ENCODE measurements around the gene PUM2. TPM values are rescaled to one million over a fixed set of nuclear protein-coding genes. Genes with fewer than 3 reads are reported as not detected.

Gene PUM2
- polyA plus RNA-seq, 1 of the 3 experiments (the other 2 are of a cell fraction): 19.7 TPM

- ChIA-PET POLR2A (no interaction called here), CTCF (interaction anchor here (1.1 to 1.6 kb wide), 3 partner anchors 74 to 194 kb away, joined by 3 to 6 read pairs (median 3); no protein-coding TSS in a partner anchor)
- Histone ChIP-seq H3K79me2 (ENCODE audit: insufficient read depth) (peaks cover 18% of the 10 kb centered on the region; the same call in 1 of the 2 replicates), H3K4me2 (no peak overlapping the region), H4K20me1 (ENCODE audit: insufficient read depth) (0 out of 2 replicates have a peak, but pooled peaks cover 4% of the 10 kb centered on the region), H2AFZ (ENCODE audit: low read depth) (no peak overlapping the region), H3K9ac (no peak overlapping the region), H3K4me3 (ENCODE audit: low read depth in 2 of 2, low read length in 1 of 2) (no peak overlapping the region), H3K36me3 (replicated peaks in 1 of 2; ENCODE audit: control insufficient read depth in 1 of 2, insufficient read depth in 2 of 2, low read length in 1 of 2) (peaks cover 0 to 3% of the 10 kb centered on the region in 2 experiments), H3K9me2 (no peaks in the 10 kb centered on the region), H3K27ac (ENCODE audit: low read depth in 2 of 2, low read length in 1 of 2) (no peak overlapping the region; a peak in 1 of 4 replicates), H3K4me1 (ENCODE audit: control insufficient read depth in 1 of 2, insufficient read depth in 2 of 2, low read depth in 1 of 2, low read length in 1 of 2) (peaks cover 0 to 48% of the 10 kb centered on the region in 2 experiments; a peak in 1 of 4 replicates), H3K27me3 (ENCODE audit: insufficient read depth) (no peaks in the 10 kb centered on the region), H3K9me3 (no peaks in the 10 kb centered on the region), H3F3A (replicated peaks; ENCODE audit: insufficient read depth) (no peaks in the 10 kb centered on the region)
- TF ChIP-seq TAF1 (IDR thresholded peaks at IDR 0.05; ENCODE audit: borderline replicate concordance, low read depth, low read length) (no peak), YY1 (IDR thresholded peaks at IDR 0.05; ENCODE audit: low read depth) (no peak), TEAD4 (IDR thresholded peaks at IDR 0.05; ENCODE audit: borderline replicate concordance, insufficient read depth) (no peak), RFX5 (IDR thresholded peaks at IDR 0.05; ENCODE audit: low read length) (no peak), GATA2 (CRISPR knock-in tag; IDR thresholded peaks at IDR 0.05) (no peak), NFIC (IDR thresholded peaks at IDR 0.05; ENCODE audit: borderline replicate concordance) (no peak), TCF12 (IDR thresholded peaks at IDR 0.05) (no peak), JUND (IDR thresholded peaks at IDR 0.05) (no peak), USF2 (IDR thresholded peaks at IDR 0.05; ENCODE audit: borderline replicate concordance, low read depth, low read length) (no peak), SIN3A (IDR thresholded peaks at IDR 0.05; ENCODE audit: borderline replicate concordance, low read depth, low read length) (no peak), RXRA (IDR thresholded peaks at IDR 0.05; ENCODE audit: borderline replicate concordance, low read depth) (no peak), ZBTB33 (IDR thresholded peaks at IDR 0.05; ENCODE audit: borderline replicate concordance, low read depth) (no peak), SMC3 (IDR thresholded peaks at IDR 0.05; ENCODE audit: low read depth, low read length) (no peak), FOSL2 (IDR thresholded peaks at IDR 0.05; ENCODE audit: borderline replicate concordance, low read depth) (no peak), ELF1 (IDR thresholded peaks at IDR 0.05) (no peak)
- TF ChIP-seq, protein P1, sequence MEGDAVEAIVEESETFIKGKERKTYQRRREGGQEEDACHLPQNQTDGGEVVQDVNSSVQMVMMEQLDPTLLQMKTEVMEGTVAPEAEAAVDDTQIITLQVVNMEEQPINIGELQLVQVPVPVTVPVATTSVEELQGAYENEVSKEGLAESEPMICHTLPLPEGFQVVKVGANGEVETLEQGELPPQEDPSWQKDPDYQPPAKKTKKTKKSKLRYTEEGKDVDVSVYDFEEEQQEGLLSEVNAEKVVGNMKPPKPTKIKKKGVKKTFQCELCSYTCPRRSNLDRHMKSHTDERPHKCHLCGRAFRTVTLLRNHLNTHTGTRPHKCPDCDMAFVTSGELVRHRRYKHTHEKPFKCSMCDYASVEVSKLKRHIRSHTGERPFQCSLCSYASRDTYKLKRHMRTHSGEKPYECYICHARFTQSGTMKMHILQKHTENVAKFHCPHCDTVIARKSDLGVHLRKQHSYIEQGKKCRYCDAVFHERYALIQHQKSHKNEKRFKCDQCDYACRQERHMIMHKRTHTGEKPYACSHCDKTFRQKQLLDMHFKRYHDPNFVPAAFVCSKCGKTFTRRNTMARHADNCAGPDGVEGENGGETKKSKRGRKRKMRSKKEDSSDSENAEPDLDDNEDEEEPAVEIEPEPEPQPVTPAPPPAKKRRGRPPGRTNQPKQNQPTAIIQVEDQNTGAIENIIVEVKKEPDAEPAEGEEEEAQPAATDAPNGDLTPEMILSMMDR (IDR thresholded peaks at IDR 0.05): no peak
- TF ChIP-seq, protein P2, sequence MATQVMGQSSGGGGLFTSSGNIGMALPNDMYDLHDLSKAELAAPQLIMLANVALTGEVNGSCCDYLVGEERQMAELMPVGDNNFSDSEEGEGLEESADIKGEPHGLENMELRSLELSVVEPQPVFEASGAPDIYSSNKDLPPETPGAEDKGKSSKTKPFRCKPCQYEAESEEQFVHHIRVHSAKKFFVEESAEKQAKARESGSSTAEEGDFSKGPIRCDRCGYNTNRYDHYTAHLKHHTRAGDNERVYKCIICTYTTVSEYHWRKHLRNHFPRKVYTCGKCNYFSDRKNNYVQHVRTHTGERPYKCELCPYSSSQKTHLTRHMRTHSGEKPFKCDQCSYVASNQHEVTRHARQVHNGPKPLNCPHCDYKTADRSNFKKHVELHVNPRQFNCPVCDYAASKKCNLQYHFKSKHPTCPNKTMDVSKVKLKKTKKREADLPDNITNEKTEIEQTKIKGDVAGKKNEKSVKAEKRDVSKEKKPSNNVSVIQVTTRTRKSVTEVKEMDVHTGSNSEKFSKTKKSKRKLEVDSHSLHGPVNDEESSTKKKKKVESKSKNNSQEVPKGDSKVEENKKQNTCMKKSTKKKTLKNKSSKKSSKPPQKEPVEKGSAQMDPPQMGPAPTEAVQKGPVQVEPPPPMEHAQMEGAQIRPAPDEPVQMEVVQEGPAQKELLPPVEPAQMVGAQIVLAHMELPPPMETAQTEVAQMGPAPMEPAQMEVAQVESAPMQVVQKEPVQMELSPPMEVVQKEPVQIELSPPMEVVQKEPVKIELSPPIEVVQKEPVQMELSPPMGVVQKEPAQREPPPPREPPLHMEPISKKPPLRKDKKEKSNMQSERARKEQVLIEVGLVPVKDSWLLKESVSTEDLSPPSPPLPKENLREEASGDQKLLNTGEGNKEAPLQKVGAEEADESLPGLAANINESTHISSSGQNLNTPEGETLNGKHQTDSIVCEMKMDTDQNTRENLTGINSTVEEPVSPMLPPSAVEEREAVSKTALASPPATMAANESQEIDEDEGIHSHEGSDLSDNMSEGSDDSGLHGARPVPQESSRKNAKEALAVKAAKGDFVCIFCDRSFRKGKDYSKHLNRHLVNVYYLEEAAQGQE (IDR thresholded peaks at IDR 0.05; ENCODE audit: low read depth, low read length): no peak
- TF ChIP-seq, protein P3, sequence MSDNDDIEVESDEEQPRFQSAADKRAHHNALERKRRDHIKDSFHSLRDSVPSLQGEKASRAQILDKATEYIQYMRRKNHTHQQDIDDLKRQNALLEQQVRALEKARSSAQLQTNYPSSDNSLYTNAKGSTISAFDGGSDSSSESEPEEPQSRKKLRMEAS (IDR thresholded peaks at IDR 0.05; ENCODE audit: low read depth): no peak
- no peak for DNase-seq
- WGBS (ENCODE audit: low lambda C conversion rate): 93% methylated on average over 15 of the region's 21 CpGs
These were observed 141.1 kb downstream of the PUM2 start for GRCh38 chr2:20209373-20210109.

Measured in SK-N-SH (cell line).